HG02678 (cell line): Measurements from ENCODE around the gene SLC25A1.

Source experiments
- ATAC-seq: cut with Tn5 transposase; IDR thresholded peaks from one replicate; pipeline ENCODE4 v1.9.1; 2021; ENCODE audit warnings: mild to moderate bottlenecking, moderate library complexity; ENCODE audit not compliant: unreplicated experiment

The SLC25A1 gene

GRCh38 chr22:19139974-19140373 lies 38.6 kb downstream of the SLC25A1 start:
- no peak for ATAC-seq

GRCh38 chr22:19139001-19139356 lies 39.6 kb downstream of the SLC25A1 start:
- ATAC-seq = no peak

DNA sequence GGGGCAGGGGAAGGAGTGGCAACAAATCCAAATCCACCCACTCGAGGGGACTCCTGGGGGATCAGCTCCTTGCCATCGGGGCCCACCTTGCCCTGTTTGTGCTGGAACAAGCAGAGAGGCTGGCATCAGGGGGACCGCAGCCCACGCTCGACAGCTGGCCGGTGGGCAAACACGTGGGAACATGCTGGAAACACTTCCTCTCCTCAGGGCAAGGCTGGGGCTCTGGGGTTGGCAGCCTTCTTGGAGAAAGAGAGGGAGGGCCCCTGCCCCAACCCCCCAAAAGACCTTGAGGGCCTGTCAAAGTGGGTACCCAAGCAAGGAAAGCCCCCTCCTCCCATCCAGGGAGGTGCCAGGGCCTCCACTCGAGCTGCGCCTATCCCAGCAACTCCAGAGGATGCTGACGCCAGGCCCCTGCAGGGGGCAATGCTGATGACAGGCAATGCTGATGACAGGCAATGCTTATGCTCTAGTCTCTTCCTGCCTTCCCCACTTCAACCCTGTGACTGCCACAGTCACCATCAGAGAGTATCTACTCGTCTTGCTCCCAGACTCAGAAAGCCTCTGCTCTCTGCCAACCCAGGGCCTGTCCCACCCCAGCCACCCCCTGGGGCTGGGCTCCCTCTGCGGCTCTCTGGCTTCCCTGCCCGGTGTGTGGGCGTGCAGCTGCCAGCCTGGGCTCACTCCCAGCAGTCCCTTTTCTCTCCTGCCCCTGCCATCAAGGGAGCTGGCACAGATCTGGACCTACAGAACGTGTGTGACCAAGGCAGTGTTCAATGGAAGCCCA lies 40.1 kb downstream of the SLC25A1 start:
- no peak for ATAC-seq

DNA sequence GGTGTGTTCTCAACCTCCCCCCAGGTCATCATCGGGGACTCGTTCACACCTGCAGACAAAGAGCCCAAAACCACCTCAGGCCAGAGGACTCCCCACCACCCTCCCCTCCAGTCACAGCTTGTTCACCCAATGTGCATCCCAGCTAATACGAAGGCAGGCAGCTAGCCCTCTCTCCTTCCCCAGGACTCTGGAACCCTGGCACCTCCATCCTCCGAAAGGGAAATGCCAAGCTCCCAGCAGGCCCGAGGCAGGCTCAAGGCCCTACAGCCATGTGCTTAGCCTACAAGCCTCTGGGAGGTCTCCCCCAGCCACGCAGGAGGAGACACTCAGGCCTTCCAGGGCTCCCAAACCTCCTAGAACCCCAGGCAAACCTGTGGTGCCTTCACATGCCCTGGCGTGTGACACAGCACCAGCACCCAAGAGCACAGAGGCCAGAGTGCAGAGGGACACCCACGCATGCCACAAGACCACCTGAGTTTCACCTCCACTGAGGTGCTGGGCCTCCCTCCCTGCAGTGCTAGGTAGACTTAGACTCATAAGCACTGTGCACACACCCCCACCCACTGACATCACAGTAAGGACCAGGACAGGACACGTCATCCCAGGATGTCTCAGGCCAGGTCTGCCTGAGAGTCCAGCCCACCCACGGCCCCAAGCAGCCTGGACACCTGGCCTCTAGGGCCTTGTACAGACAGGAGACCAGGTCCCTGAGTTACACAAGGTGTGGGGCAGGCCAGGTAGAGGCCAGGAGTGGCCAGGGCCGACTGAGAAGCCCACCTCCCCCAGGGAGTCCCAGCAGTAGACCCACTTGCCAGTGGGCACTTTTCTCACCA lies 40.9 kb downstream of the SLC25A1 start:
- ATAC-seq = no peak

- no peak for ATAC-seq
Observed at GRCh38 chr22:19136915-19137314, 41.6 kb downstream of the SLC25A1 start.

DNA sequence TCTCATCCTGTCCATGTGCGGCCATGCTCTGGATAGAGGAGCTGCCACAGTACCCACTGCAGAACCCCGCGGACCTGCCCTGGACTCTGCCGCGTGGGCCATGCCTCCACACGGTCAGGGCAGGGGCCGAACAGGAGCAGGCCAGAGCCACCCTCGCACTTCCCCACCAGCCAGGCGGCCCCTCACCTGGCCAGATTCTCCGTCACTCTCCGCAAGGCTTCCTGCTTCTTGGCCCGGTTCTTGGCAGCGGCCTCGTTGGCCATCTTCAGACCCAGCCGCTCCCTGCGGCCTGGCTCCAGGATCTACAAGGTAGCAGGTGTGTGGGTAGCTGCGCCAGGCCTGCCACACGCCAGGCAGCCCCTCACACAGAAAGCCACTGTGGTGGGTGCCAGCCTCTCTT lies 43.7 kb downstream of the SLC25A1 start:
- ATAC-seq = no peak

DNA sequence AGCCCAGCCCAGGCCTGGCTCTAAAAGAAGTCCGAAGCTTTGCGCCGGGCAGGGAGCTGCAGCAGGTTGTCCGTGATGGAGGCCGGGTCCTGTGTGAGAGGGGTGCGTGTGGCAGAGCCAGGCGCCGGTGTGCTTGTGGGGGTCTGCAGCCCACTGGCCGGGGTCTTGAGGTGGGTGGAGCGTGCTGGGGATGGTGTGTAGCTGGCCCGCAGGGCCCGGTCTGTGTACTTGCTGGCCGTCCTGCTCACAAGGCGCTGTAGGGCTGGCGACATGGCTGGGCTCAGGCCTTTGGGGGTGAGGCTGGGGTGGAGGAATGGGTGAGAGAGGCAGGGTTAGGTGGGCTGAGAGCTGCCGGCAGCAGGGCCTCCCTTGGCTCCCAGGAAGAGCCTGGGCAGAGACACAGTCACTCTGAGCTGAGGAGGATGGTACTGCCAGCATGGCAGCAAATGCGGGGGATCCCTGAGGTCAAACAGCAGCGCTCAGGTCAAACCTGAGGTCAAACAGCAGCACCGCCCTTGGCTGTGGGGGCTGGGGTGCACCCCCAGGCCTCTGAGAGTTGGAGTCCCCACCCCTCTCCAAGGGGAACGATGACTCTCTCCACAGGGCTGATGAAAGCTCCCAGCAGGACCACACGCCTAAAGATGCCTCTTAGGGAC lies 44.2 kb downstream of the SLC25A1 start:
- no peak for ATAC-seq

DNA sequence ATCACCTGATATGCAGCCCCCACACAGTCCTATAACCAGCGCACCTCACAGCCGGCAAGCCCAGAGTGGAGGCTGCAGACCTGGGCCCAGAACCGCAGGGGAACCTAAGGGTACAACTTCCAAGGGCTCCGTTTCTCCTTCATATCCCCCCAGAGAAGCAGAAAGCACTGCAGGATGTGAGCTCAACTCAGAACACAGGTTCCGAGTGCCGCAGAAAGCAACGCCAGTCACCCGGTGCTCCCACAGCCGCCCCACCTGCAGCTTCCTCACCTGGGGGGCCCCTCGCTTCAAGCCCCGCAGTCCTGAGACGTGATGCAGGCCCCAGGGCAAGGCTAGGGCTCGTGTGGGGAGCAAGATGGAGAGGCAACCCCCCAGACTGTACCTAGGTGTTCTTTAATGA lies 45.0 kb downstream of the SLC25A1 start:
- ATAC-seq = no peak

DNA sequence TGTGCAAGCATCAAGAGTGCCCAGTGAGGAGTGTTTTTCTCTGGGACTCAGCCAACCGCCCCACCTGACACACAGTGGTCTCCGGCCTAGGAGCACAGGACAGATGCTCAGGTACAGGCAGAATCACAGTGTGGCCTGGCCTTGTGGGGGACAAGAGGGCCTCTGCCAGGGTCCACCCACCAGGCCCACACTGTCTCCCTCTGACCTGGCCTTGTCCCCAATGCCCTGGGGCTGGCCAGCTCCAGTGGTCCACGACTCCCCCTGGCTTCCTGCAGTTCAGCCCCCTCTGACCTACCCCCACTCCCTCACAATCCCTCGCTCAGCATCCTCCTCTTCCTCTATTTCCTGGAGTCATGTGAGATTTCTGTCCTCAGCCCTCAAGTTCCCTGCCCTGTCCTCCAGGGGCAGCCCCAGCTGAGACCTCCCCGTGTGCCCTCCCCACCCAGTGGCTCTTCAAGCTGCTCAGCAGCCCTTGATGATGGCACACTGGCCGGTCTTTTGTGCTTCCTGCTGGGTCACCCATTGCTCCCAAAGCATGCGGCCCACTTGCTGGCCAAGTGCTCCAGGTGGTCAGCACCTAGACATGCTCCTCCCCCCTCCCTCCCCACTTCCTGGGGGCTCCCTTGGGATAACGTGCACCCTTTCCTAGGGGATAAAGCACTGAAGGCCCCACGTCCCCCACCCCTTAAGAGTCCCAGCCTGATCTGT lies 45.7 kb downstream of the SLC25A1 start:
- no peak for ATAC-seq

DNA sequence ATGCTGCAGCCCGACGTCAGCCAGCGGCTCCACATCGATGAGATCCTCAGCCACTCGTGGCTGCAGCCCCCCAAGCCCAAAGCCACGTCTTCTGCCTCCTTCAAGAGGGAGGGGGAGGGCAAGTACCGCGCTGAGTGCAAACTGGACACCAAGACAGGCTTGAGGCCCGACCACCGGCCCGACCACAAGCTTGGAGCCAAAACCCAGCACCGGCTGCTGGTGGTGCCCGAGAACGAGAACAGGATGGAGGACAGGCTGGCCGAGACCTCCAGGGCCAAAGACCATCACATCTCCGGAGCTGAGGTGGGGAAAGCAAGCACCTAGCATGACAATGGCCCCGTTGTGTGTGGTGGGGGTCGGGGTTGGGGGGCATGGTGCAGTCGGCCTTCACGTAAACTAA lies 46.4 kb downstream of the SLC25A1 start:
- ATAC-seq = no peak

GRCh38 chr22:19131685-19132015 lies 46.9 kb downstream of the SLC25A1 start:
- no peak for ATAC-seq

- ATAC-seq = no peak
Observed at GRCh38 chr22:19130959-19131684, 47.4 kb downstream of the SLC25A1 start, which contains the start of gene TSSK2. TSSK2 (plus strand) TSS chr22:19131308; CDS start chr22:19131400, 92 bp downstream.

- no peak for ATAC-seq
Observed at GRCh38 chr22:19129871-19130270, 48.7 kb downstream of the SLC25A1 start.

- ATAC-seq = no peak
Observed at GRCh38 chr22:19128946-19129727, 49.4 kb downstream of the SLC25A1 start.

DNA sequence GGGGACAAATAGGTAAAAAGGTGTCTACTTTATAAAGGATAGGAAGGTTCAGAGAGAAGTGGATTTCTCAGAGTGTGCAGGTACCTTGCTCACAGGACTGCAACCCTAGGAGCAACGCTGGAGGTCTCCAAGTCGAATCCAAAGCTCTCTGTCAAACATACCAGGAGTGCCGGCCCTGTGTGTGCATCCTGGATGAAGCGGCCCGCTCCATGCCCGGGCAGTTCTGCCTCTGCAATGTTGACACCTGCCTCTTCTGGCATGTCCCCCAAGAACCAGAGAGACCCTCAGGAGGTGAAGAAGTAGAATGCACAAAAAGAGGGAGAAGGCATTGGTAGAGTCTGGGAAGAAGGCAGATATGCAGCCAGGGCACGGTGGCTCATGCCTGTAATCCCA lies 50.5 kb downstream of the SLC25A1 start:
- ATAC-seq = no peak

- no peak for ATAC-seq
Observed at GRCh38 chr22:19127329-19128008, 51.1 kb downstream of the SLC25A1 start.

- ATAC-seq = no peak
Observed at GRCh38 chr22:19126309-19127273, 51.9 kb downstream of the SLC25A1 start.
